ENCODE data around the gene ANKFY1.

Gene ANKFY1

DNA sequence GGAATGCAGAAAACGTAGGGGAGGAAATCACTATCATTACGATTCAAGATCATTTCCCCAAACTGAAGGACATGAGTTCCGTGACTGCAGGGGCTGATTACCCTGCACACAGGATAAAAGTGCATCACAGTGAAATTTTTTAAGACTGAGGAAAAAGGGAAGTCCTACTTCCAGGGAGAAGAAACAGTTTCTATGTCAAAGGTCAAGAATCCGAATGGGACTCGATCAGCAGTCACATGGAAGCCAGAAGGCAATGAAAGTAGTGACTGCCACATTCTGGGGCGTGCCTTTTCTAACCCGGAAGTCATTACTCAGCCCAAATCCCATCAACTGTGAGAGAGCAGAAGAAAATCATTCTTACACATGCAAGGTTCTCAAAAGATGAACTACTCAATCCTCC is 133.1 kb downstream of the ANKFY1 start:
- Mint-ChIP-seq H3K9me3 (no peaks in the 10 kb centered on the region), H3K36me3 (ENCODE audit: insufficient read depth) (peaks cover 15% of the 10 kb centered on the region), H3K4me3 (no peak overlapping the region), H3K27ac (ENCODE audit: low read depth) (no peak overlapping the region), H3K27me3 (no peaks in the 10 kb centered on the region), H3K4me1 (peaks cover 66% of the 10 kb centered on the region)
- ATAC-seq (replicated peaks; ENCODE audit: extremely low read depth, poor library complexity, severe bottlenecking) (no peak), DNase-seq (ENCODE audit: low spot score in 2 of 2) (no peak)

GRCh38 chr17:4127555-4127954 is 136.2 kb downstream of the ANKFY1 start:
- no peaks in the 10 kb centered on the region for H3K27me3 Mint-ChIP-seq
- H3K27ac Mint-ChIP-seq (ENCODE audit: low read depth) = no peak overlapping the region
- ATAC-seq (replicated peaks; ENCODE audit: extremely low read depth, poor library complexity, severe bottlenecking) = no peak
- peaks cover 28% of the 10 kb centered on the region for H3K36me3 Mint-ChIP-seq (ENCODE audit: insufficient read depth)
- H3K4me3 Mint-ChIP-seq = no peak overlapping the region
- DNase-seq (ENCODE audit: low spot score in 2 of 2) = no peak
- peaks cover 54% of the 10 kb centered on the region for H3K4me1 Mint-ChIP-seq
- H3K9me3 Mint-ChIP-seq = no peaks in the 10 kb centered on the region

DNA sequence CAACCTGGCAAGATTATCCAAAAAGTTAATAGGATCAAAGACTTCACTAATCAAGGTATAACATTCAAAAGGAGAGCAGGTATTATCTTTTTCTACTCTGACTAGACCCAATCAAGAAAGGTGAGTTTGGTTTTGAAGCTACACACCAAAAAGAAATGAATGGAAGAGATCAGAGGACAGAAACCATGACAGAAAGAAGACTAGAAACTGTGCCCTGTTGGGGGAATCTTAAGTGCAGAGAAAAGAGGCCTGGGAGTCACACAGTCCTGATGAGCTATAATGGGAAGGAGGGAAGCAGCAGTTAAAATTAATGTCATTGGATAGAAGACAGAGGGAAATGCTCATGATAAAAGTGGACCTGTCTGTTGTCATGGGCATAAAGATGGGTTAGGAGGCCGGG is 138.2 kb downstream of the ANKFY1 start:
- ATAC-seq (replicated peaks; ENCODE audit: extremely low read depth, poor library complexity, severe bottlenecking) = no peak
- peaks cover 40% of the 10 kb centered on the region for H3K4me1 Mint-ChIP-seq
- H3K36me3 Mint-ChIP-seq (ENCODE audit: insufficient read depth) = peaks cover 29% of the 10 kb centered on the region
- no peak overlapping the region for H3K4me3 Mint-ChIP-seq
- peak overlapping the region; percentile 78 for H3K27ac Mint-ChIP-seq (ENCODE audit: low read depth)
- H3K27me3 Mint-ChIP-seq = no peaks in the 10 kb centered on the region
- no peaks in the 10 kb centered on the region for H3K9me3 Mint-ChIP-seq
- no peak for DNase-seq (ENCODE audit: low spot score in 2 of 2)

GRCh38 chr17:4124999-4125398 is 138.8 kb downstream of the ANKFY1 start:
- Mint-ChIP-seq H3K4me3 (no peak overlapping the region), H3K27ac (ENCODE audit: low read depth) (peak overlapping the region; percentile 78), H3K4me1 (peaks cover 37% of the 10 kb centered on the region), H3K36me3 (ENCODE audit: insufficient read depth) (peaks cover 27% of the 10 kb centered on the region), H3K27me3 (no peaks in the 10 kb centered on the region), H3K9me3 (no peaks in the 10 kb centered on the region)
- ATAC-seq (replicated peaks; ENCODE audit: extremely low read depth, poor library complexity, severe bottlenecking) = no peak
- DNase-seq (ENCODE audit: low spot score in 2 of 2) = no peak

GRCh38 chr17:4120332-4120731 is 143.4 kb downstream of the ANKFY1 start:
- H3K27ac Mint-ChIP-seq (ENCODE audit: low read depth) = no peak overlapping the region
- no peaks in the 10 kb centered on the region for H3K27me3 Mint-ChIP-seq
- H3K4me3 Mint-ChIP-seq = no peak overlapping the region
- DNase-seq (ENCODE audit: low spot score in 2 of 2) = no peak
- ATAC-seq (replicated peaks; ENCODE audit: extremely low read depth, poor library complexity, severe bottlenecking) = no peak
- peaks cover 42% of the 10 kb centered on the region for H3K36me3 Mint-ChIP-seq (ENCODE audit: insufficient read depth)
- H3K9me3 Mint-ChIP-seq = no peaks in the 10 kb centered on the region
- peaks cover 11% of the 10 kb centered on the region for H3K4me1 Mint-ChIP-seq

DNA sequence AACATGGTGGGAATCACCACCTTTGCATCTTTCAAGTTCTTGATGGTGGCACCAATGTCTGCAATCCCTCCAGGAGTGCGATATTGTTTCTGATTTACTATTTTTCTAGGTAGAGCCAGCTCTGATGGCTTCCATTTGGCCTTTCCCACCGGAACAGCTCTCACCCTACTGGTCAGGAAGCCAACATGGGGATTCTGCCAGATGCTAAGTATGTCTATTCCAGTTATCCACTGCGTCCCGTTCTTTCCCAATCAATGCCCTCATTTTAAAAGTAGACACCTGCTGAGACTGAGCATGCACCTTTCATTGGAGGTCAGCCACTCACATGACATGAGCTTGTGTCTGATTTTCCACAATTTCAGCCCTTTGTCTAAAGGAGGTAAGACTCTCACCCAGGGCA is 144.5 kb downstream of the ANKFY1 start:
- H3K27ac Mint-ChIP-seq (ENCODE audit: low read depth) = no peak overlapping the region
- no peaks in the 10 kb centered on the region for H3K27me3 Mint-ChIP-seq
- no peak for DNase-seq (ENCODE audit: low spot score in 2 of 2)
- H3K9me3 Mint-ChIP-seq = no peaks in the 10 kb centered on the region
- peaks cover 47% of the 10 kb centered on the region for H3K36me3 Mint-ChIP-seq (ENCODE audit: insufficient read depth)
- no peak overlapping the region for H3K4me3 Mint-ChIP-seq
- peaks cover 5% of the 10 kb centered on the region for H3K4me1 Mint-ChIP-seq
- no peak for ATAC-seq (replicated peaks; ENCODE audit: extremely low read depth, poor library complexity, severe bottlenecking)

DNA sequence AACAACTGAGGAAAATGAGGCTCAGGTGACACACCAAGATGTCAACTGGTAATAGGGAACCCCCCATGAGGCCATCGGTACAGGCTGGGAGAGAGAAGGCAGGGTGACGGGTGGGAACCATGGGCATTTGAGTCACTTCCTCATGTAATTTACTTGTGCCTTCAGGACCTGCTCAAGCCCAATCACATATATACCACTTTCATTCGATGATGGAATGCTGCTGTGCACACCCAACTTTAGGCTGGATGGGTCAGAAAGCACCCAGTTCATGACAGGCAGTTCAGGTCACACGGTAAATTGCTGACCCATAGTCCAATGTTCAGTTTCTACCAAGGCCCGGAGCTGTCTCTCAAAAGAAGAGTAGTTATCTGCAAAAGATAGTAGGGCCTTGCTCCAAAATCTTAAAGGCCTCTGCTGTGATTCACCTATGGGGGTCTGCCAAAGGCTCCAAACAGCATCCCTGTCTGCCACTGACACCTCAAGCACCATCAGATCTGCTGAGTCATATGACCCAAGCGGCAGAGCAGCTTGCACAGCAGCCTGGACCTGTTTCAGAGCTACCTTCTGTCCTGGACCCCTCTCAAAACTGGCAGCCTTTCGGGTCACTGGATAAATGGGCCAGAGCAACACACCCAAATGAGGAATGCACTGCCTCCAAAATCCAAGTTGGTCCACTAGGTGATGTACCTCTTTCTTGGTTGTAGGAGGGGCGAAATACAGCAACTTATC is 145.6 kb downstream of the ANKFY1 start:
- Mint-ChIP-seq H3K9me3 (no peaks in the 10 kb centered on the region), H3K4me3 (no peak overlapping the region), H3K4me1 (peaks cover 5% of the 10 kb centered on the region), H3K36me3 (ENCODE audit: insufficient read depth) (peaks cover 46% of the 10 kb centered on the region), H3K27me3 (no peaks in the 10 kb centered on the region), H3K27ac (ENCODE audit: low read depth) (no peak overlapping the region)
- DNase-seq (ENCODE audit: low spot score in 2 of 2) = no peak
- no peak for ATAC-seq (replicated peaks; ENCODE audit: extremely low read depth, poor library complexity, severe bottlenecking)

DNA sequence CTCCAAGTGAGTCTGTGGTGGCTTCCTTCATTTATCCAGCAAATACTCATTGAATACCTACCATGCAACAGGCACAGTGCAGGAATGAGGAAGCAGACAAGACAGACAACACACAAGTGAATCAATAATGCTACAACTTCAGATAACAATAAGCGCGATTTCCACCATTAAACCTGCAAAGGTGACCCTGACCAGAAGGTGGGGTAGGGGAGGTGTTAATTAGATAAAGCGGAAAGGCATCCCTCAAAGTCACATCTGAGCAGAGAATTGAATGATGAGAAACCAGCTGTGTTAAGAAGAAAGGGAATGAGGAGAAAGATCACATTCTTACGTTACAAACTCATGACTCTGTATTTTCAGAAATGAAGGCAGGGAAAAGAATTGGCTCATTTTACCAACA is 147.3 kb downstream of the ANKFY1 start:
- H3K4me3 Mint-ChIP-seq = no peak overlapping the region
- no peak for ATAC-seq (replicated peaks; ENCODE audit: extremely low read depth, poor library complexity, severe bottlenecking)
- peaks cover 5% of the 10 kb centered on the region for H3K4me1 Mint-ChIP-seq
- no peaks in the 10 kb centered on the region for H3K9me3 Mint-ChIP-seq
- H3K27me3 Mint-ChIP-seq = no peaks in the 10 kb centered on the region
- H3K36me3 Mint-ChIP-seq (ENCODE audit: insufficient read depth) = peaks cover 51% of the 10 kb centered on the region
- DNase-seq (ENCODE audit: low spot score in 2 of 2) = no peak
- H3K27ac Mint-ChIP-seq (ENCODE audit: low read depth) = no peak overlapping the region

Measured in central memory CD8-positive, alpha-beta T cell (primary cell).